H1 (cell line): Measurements from ENCODE around the gene KLK4. TPM values are rescaled to one million over a fixed set of nuclear protein-coding genes. Genes with fewer than 3 reads are reported as not detected.

Experiments used
- CTCF ChIA-PET: fragments of 300-600 bp; sonication (Branson Sonifier 250); formaldehyde crosslinking; loops from one replicate; lab custom pipeline; 2021; ENCODE audit not compliant: partially characterized antibody; lab: Charles Lee
- POLR2A ChIA-PET: fragments of 300-600 bp; sonication (Branson Sonifier 250); formaldehyde crosslinking; loops from one replicate; lab custom pipeline; 2021; ENCODE audit warnings: inconsistent platforms; ENCODE audit not compliant: partially characterized antibody; lab: Charles Lee
- DNase-seq, 2 experiments: peaks; one replicate each; pipeline versions ENCODE4 v3.0.0 to v3.0.0-alpha.2; 2010 to 2022; ENCODE audit warnings: low spot score in 2 of 2, low read depth in 1 of 2, mixed read lengths in 1 of 2
- FAIRE-seq: peaks from 2 replicates; lab custom pipeline; 2011; peaks lifted over from hg19 to GRCh38; lab: Jason Lieb, UNC
- H2AFZ ChIP-seq: 2 replicates; pipeline ENCODE4 v1.8.1; 2012; ENCODE audit warnings: low read length, inconsistent platforms
- H2AK5ac ChIP-seq: 2 replicates; pipeline ENCODE4 v1.6.1; 2013; ENCODE audit warnings: low read depth, low read length
- H2BK120ac ChIP-seq: replicated peaks from 2 replicates; pipeline ENCODE3; 2013; ENCODE audit warnings: low read depth, low read length, inconsistent platforms
- H2BK12ac ChIP-seq: 2 replicates; pipeline ENCODE4 v1.6.1; 2013; ENCODE audit warnings: low read depth, low read length
- H2BK15ac ChIP-seq: 2 replicates; pipeline ENCODE4 v1.6.1; 2013; ENCODE audit warnings: low read length
- H2BK20ac ChIP-seq: 2 replicates; pipeline ENCODE4 v1.6.1; 2013; ENCODE audit warnings: low read length
- H2BK5ac ChIP-seq: 2 replicates; pipeline ENCODE4 v1.6.1; 2013; ENCODE audit warnings: low read depth, low read length
- H3K14ac ChIP-seq: 2 replicates; pipeline ENCODE4 v1.6.1; 2013; ENCODE audit warnings: inconsistent platforms; ENCODE audit not compliant: insufficient read length
- H3K18ac ChIP-seq: 2 replicates; pipeline ENCODE4 v1.6.1; 2013; ENCODE audit warnings: low read length; ENCODE audit errors: extremely low read depth
- H3K23ac ChIP-seq: 2 replicates; pipeline ENCODE4 v1.6.1; 2013; ENCODE audit warnings: inconsistent platforms; ENCODE audit not compliant: insufficient read length
- H3K23me2 ChIP-seq: 2 replicates; pipeline ENCODE4 v1.6.1; 2013; ENCODE audit warnings: low read depth, low read length
- H3K27ac ChIP-seq: 2 replicates; pipeline ENCODE4 v1.6.1; 2011; ENCODE audit warnings: low read depth, low read length, inconsistent platforms
- H3K27me3 ChIP-seq, 4 experiments: replicated peaks in 1 of 4; 1 replicate in 1 of 4; 2 replicates in 3 of 4; pipeline versions ENCODE4 v1.6.1 to v1.8.1; 2011 to 2013; ENCODE audit warnings: low read length in 3 of 4, mild to moderate bottlenecking in 3 of 4, inconsistent platforms in 2 of 4, mixed read lengths in 2 of 4, moderate library complexity in 1 of 4; ENCODE audit not compliant: control insufficient read depth in 3 of 4, insufficient read depth in 3 of 4; ENCODE audit errors: extremely low read depth in 1 of 4
- H3K36me3 ChIP-seq, 4 experiments: 2 replicates each; pipeline versions ENCODE4 v1.6.1 to v1.8.1; 2011 to 2013; ENCODE audit warnings: mild to moderate bottlenecking in 4 of 4, low read length in 3 of 4, moderate library complexity in 2 of 4, control low read depth in 1 of 4, inconsistent platforms in 1 of 4; ENCODE audit not compliant: insufficient read depth in 4 of 4, control insufficient read depth in 2 of 4
- H3K4ac ChIP-seq: replicated peaks from 2 replicates; pipeline ENCODE3; 2013; ENCODE audit warnings: low read length, low read depth, mixed read lengths, inconsistent platforms; ENCODE audit not compliant: insufficient read length
- H3K4me1 ChIP-seq, 4 experiments: replicated peaks in 1 of 4; 1 replicate in 1 of 4; 2 replicates in 3 of 4; pipeline versions ENCODE4 v1.6.1 to v1.8.1; 2011 to 2013; ENCODE audit warnings: low read length in 3 of 4, inconsistent platforms in 2 of 4, mixed read lengths in 1 of 4; ENCODE audit not compliant: insufficient read depth in 4 of 4, control insufficient read depth in 3 of 4
- H3K4me2 ChIP-seq, 2 experiments: 2 replicates each; pipeline versions ENCODE4 v1.6.1 to v1.8.1; 2011 to 2013; ENCODE audit warnings: low read depth in 2 of 2, low read length in 2 of 2, control low read depth in 1 of 2, inconsistent platforms in 1 of 2, mild to moderate bottlenecking in 1 of 2; ENCODE audit not compliant: insufficient read depth in 1 of 2
- H3K4me3 ChIP-seq, 4 experiments: fragments of 200-600, 300-600 bp in 1 of 4; sonication (generic), shearing (Covaris generic), sonication (Bioruptor Twin) in 1 of 4; 2 replicates each; pipeline versions ENCODE4 v1.5.1 to v1.8.1; 2011 to 2016; ENCODE audit warnings: low read length in 4 of 4, low read depth in 3 of 4, control low read depth in 2 of 4, inconsistent platforms in 2 of 4, mild to moderate bottlenecking in 2 of 4, mixed read lengths in 1 of 4, moderate library complexity in 1 of 4; ENCODE audit not compliant: insufficient read depth in 2 of 4; ENCODE audit errors: extremely low read depth in 1 of 4
- H3K56ac ChIP-seq: replicated peaks from 2 replicates; pipeline ENCODE3; 2013; ENCODE audit warnings: low read depth, mild to moderate bottlenecking, mixed read lengths, low read length, inconsistent platforms; ENCODE audit not compliant: insufficient read length
- H3K79me1 ChIP-seq: 2 replicates; pipeline ENCODE4 v1.6.1; 2013; ENCODE audit warnings: low read depth, low read length, control low read depth
- H3K79me2 ChIP-seq, 2 experiments: 2 replicates each; pipeline versions ENCODE4 v1.6.1 to v1.8.1; 2012 to 2013; ENCODE audit warnings: low read length in 2 of 2, mild to moderate bottlenecking in 2 of 2, inconsistent platforms in 1 of 2; ENCODE audit not compliant: insufficient read depth in 2 of 2, control insufficient read depth in 1 of 2
- H3K9ac ChIP-seq, 4 experiments: replicated peaks in 1 of 4; 1 replicate in 1 of 4; 2 replicates in 3 of 4; pipeline versions ENCODE4 v1.6.1 to v1.8.1; 2011 to 2013; ENCODE audit warnings: low read depth in 3 of 4, low read length in 3 of 4, control low read depth in 2 of 4, mild to moderate bottlenecking in 2 of 4, moderate library complexity in 2 of 4, inconsistent platforms in 1 of 4; ENCODE audit errors: extremely low read depth in 1 of 4
- H3K9me3 ChIP-seq, 2 experiments: 2 replicates each; pipeline versions ENCODE4 v1.6.1 to v1.8.1; 2012 to 2013; ENCODE audit warnings: mild to moderate bottlenecking in 2 of 2, moderate library complexity in 2 of 2, control low read depth in 1 of 2, inconsistent platforms in 1 of 2, low read depth in 1 of 2, low read length in 1 of 2, mixed read lengths in 1 of 2; ENCODE audit not compliant: insufficient read depth in 2 of 2
- H4K20me1 ChIP-seq, 2 experiments: replicated peaks in 1 of 2; 2 replicates each; pipeline versions ENCODE3 to v1.8.1; 2011 to 2013; ENCODE audit warnings: inconsistent platforms in 2 of 2, low read length in 2 of 2, mild to moderate bottlenecking in 1 of 2; ENCODE audit not compliant: insufficient read depth in 2 of 2, control insufficient read depth in 1 of 2
- H4K5ac ChIP-seq: 2 replicates; pipeline ENCODE4 v1.6.1; 2013; ENCODE audit warnings: low read length, low read depth, mixed read lengths, inconsistent platforms; ENCODE audit not compliant: insufficient read length
- H4K8ac ChIP-seq: 2 replicates; pipeline ENCODE4 v1.8.0; 2013; ENCODE audit warnings: mild to moderate bottlenecking, moderate library complexity, low read length, inconsistent platforms; ENCODE audit not compliant: insufficient read depth; ENCODE audit errors: extremely low read depth
- H4K91ac ChIP-seq: replicated peaks from 2 replicates; pipeline ENCODE3; 2013; ENCODE audit warnings: low read length, mixed read lengths, inconsistent platforms; ENCODE audit not compliant: insufficient read length
- ASH2L ChIP-seq: fragments of 200-600, 300-600 bp; sonication (generic); IDR thresholded peaks from one replicate; pipeline ENCODE4 v1.7.1; 2017; ENCODE audit warnings: low read length
- BACH1 ChIP-seq: IDR thresholded peaks from 2 replicates; pipeline ENCODE4 v1.6.1; 2012; ENCODE audit warnings: low read length, improper control_type of control experiment
- CHD2 ChIP-seq: IDR thresholded peaks from 2 replicates; pipeline ENCODE4 v1.6.1; 2012; ENCODE audit warnings: low read length, improper control_type of control experiment
- EGR1 ChIP-seq: IDR thresholded peaks from 2 replicates; pipeline ENCODE4 v1.6.1; 2011; ENCODE audit warnings: low read depth, low read length, borderline replicate concordance
- PHF8 ChIP-seq: fragments of 200-600 bp; sonication (generic); conservative IDR thresholded peaks from 2 replicates; pipeline ENCODE4 v1.7.1; 2012; ENCODE audit warnings: low read depth, mild to moderate bottlenecking, inconsistent platforms, low read length, moderate library complexity
- POLR2A ChIP-seq, 2 experiments: IDR thresholded peaks; 1 replicate in 1 of 2; 2 replicates in 1 of 2; pipeline ENCODE4 v1.6.1; 2011; ENCODE audit warnings: low read depth in 2 of 2, low read length in 2 of 2, mild to moderate bottlenecking in 2 of 2; ENCODE audit errors: control extremely low read depth in 1 of 2
- SIX5 ChIP-seq: IDR thresholded peaks from 2 replicates; pipeline ENCODE4 v1.6.1; 2011; ENCODE audit warnings: mild to moderate bottlenecking, low read depth, low read length
- SP1 ChIP-seq: IDR thresholded peaks from 2 replicates; pipeline ENCODE4 v1.6.1; 2011; ENCODE audit warnings: low read depth, low read length
- SP4 ChIP-seq: IDR thresholded peaks from 2 replicates; pipeline ENCODE4 v1.6.1; 2012; ENCODE audit warnings: low read length, inconsistent platforms
- SUZ12 ChIP-seq: fragments of 200-600 bp; sonication (generic); IDR thresholded peaks from 2 replicates; pipeline ENCODE4 v1.6.1; 2012; ENCODE audit warnings: mild to moderate bottlenecking, inconsistent platforms, low read length, moderate library complexity, mixed read lengths
- TCF12 ChIP-seq: IDR thresholded peaks from 2 replicates; pipeline ENCODE4 v1.6.1; 2011; ENCODE audit warnings: low read depth, mild to moderate bottlenecking, low read length
- YY1 ChIP-seq: IDR thresholded peaks from 2 replicates; pipeline ENCODE4 v1.6.1; 2011; ENCODE audit warnings: low read depth, mild to moderate bottlenecking, low read length
- WGBS, 2 experiments: shearing (Covaris generic) in 1 of 2; methylation state at CpG; one replicate each; pipeline versions ENCODE4 v1.1.6 to v1.1.7; 2013 to 2015; ENCODE audit warnings: low lambda C conversion rate in 2 of 2, mixed read lengths in 2 of 2, inconsistent platforms in 1 of 2, low coverage in 1 of 2, missing lambda C conversion rate in 1 of 2; ENCODE audit not compliant: insufficient replicate concordance in 2 of 2, insufficient coverage in 1 of 2, insufficient read length in 1 of 2; ENCODE audit errors: extremely low coverage in 1 of 2, missing lambda C conversion rate in 1 of 2; 5-methylcytosine and 5-hydroxymethylcytosine counted together
- polyA plus RNA-seq, 7 experiments: library from polyadenylated mRNA; depleted of rRNA in 3 of 7; stranded (reverse) in 5 of 7; unstranded in 2 of 7; fragments of >200 nt in 5 of 7; fragments of 200-250 nt in 2 of 7; gene quantifications; 1 replicate in 5 of 7; 2 replicates in 1 of 7; 4 replicates in 1 of 7; pipeline versions ENCODE4 v1.2.1 to v1.2.3, GENCODE V29; 2011 to 2013; ENCODE audit warnings: missing spikeins in 2 of 7, mixed read lengths in 2 of 7
- total RNA-seq: library from RNA; stranded (reverse); fragmentation: NEBNext Ultra II Directional; extraction: Animal tissue kit (Norgen Biotek cat#: 25700); gene quantifications from 2 replicates; pipeline ENCODE4 v1.2.1, GENCODE V29; 2021

Gene KLK4
- total and polyA plus RNA-seq, 2 of the 8 experiments (the other 6 are each of a cell fraction or from before 2014, with no cell fraction given) = 0.44 TPM; not detected in 1

DNA sequence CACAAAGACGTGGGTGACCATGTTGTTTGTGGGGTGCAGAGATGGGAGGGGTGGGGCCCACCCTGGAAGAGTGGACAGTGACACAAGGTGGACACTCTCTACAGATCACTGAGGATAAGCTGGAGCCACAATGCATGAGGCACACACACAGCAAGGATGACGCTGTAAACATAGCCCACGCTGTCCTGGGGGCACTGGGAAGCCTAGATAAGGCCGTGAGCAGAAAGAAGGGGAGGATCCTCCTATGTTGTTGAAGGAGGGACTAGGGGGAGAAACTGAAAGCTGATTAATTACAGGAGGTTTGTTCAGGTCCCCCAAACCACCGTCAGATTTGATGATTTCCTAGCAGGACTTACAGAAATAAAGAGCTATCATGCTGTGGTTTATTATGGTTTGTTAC lies 32.3 kb downstream of the KLK4 start:
- no peak overlapping the region for H2BK5ac ChIP-seq
- H2BK120ac ChIP-seq = no peak overlapping the region
- TF ChIP-seq POLR2A (IDR thresholded peaks at IDR 0.05; ENCODE audit: control extremely low read depth in 1 of 2, low read depth in 2 of 2, low read length in 2 of 2) (no peak), SP1 (no peak), BACH1 (no peak), CHD2 (no peak), PHF8 (no peak), TCF12 (no peak), YY1 (no peak), SIX5 (no peak), SUZ12 (no peak), ASH2L (no peak), SP4 (no peak), EGR1 (no peak)

More for the DNA sequence above, 32.3 kb downstream of the KLK4 start:
- H3K79me2 ChIP-seq = no peaks in the 10 kb centered on the region
- H3K4ac ChIP-seq = no peak overlapping the region
- no peak overlapping the region for H3K14ac ChIP-seq
- H3K4me2 ChIP-seq = no peak overlapping the region
- FAIRE-seq (no peak), DNase-seq (no peak)
- no peak overlapping the region for H2AFZ ChIP-seq
- H4K91ac ChIP-seq = no peak overlapping the region
- no peak overlapping the region for H3K23ac ChIP-seq
- no peak overlapping the region for H3K4me3 ChIP-seq
- H3K4me1 ChIP-seq = peaks cover 0 to 12% (median 3%) of the 10 kb centered on the region in 4 experiments; a peak in 3 of 7 replicates
- no peak overlapping the region for H3K56ac ChIP-seq
- no peaks in the 10 kb centered on the region for H4K20me1 ChIP-seq
- no peak overlapping the region for H4K8ac ChIP-seq
- no peak overlapping the region for H2BK15ac ChIP-seq
- ChIA-PET CTCF (interaction anchor here (1.2 to 2.1 kb wide), 4 partner anchors 8 to 43 kb away, joined by 3 to 9 read pairs (median 4); no protein-coding TSS in a partner anchor), POLR2A (no interaction called here)
- H2BK20ac ChIP-seq = no peak overlapping the region
- H3K18ac ChIP-seq = no peak overlapping the region
- H3K36me3 ChIP-seq = no peaks in the 10 kb centered on the region
- H3K9me3 ChIP-seq = no peaks in the 10 kb centered on the region
- no peak overlapping the region for H2BK12ac ChIP-seq
- peaks cover 0 to 3% (median 1%) of the 10 kb centered on the region in 4 experiments; a peak in 4 of 7 replicates for H3K27me3 ChIP-seq
- no peak overlapping the region for H4K5ac ChIP-seq
- H3K23me2 ChIP-seq = no peaks in the 10 kb centered on the region
- 94% methylated on average over 5 of the region's 5 CpGs; no CpG with 5 or more reads in 1 of the 2 experiments for WGBS, 2 experiments
- no peak overlapping the region for H3K27ac ChIP-seq
- no peak overlapping the region for H2AK5ac ChIP-seq
- no peak overlapping the region for H3K9ac ChIP-seq
- no peaks in the 10 kb centered on the region for H3K79me1 ChIP-seq
